Thyroid gland (tissue), 4 donors: ENCODE measurements around the gene DLG2.

Experiments
- POLR2A ChIP-seq, 2 donors: fragments of 450-650 bp; IDR thresholded peaks; one replicate each; pipeline ENCODE4 v1.6.1; 2017; ENCODE audit warnings: antibody characterized with exemption in 2 of 2, mild to moderate bottlenecking in 2 of 2, moderate library complexity in 1 of 2
- TF ChIP-seq, protein P1 (sequence below), 6 experiments: fragments of 200-600 bp in 3 of 6; fragments of 450-650 bp in 3 of 6; sonication (generic) in 3 of 6; IDR thresholded peaks; one replicate each; pipeline ENCODE4 v1.5.1; 2016 to 2019; ENCODE audit warnings: antibody characterized with exemption in 6 of 6, mild to moderate bottlenecking in 2 of 6, inconsistent platforms in 1 of 6, moderate library complexity in 1 of 6

DNA sequence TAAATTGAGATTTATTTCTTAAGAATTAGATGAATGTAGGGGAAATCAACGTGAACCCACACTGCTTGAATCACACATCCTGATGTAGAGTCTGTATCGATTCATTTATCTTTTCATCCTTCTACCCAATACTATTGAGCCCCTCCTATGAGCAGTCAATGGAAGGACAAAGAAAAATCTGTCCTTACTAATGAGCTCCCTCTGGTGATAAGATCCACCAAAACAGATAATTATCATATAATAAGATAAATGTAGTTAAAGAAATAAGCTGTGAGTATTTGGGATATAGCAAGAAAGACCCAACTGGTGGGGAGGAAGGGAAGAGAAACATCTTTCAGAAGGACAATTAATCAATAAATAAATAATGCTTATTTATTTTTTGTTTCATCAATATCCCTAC is 1955.9 kb downstream of the DLG2 start:
- TF ChIP-seq, protein P1, sequence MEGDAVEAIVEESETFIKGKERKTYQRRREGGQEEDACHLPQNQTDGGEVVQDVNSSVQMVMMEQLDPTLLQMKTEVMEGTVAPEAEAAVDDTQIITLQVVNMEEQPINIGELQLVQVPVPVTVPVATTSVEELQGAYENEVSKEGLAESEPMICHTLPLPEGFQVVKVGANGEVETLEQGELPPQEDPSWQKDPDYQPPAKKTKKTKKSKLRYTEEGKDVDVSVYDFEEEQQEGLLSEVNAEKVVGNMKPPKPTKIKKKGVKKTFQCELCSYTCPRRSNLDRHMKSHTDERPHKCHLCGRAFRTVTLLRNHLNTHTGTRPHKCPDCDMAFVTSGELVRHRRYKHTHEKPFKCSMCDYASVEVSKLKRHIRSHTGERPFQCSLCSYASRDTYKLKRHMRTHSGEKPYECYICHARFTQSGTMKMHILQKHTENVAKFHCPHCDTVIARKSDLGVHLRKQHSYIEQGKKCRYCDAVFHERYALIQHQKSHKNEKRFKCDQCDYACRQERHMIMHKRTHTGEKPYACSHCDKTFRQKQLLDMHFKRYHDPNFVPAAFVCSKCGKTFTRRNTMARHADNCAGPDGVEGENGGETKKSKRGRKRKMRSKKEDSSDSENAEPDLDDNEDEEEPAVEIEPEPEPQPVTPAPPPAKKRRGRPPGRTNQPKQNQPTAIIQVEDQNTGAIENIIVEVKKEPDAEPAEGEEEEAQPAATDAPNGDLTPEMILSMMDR (IDR thresholded peaks at IDR 0.05): peak in 4 of 6 experiments; percentile 10 to 39 (median 34)
- TF ChIP-seq POLR2A (IDR thresholded peaks at IDR 0.05): no peak
